ENCODE measurements around the gene DPF1.
"Not testable (repeated sequence)": the region's sequence is repeated elsewhere in the genome, so short reads cannot be mapped to it uniquely, and the experiment has no call there.

DPF1 gene

DNA sequence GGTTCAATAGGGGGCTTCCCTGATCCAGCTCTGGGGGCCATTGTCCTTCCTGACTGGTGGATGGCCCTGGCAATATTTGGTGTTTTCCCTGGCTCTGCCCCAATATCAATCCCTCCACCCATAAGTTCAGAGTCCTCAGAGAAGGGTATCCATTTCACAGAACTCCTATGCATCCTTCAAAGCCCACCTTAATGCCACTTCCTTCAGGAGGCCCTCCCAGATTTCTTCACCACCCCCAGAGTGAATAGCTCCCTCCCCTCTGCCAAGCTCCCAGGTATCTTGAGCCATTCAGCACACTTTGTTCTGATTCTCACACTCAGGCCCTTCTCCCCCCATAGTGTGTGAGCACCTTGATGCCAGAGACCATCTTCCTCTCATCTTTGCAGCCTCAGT is 26.4 kb upstream of the DPF1 start:
- no peak for DNase-seq

DNA sequence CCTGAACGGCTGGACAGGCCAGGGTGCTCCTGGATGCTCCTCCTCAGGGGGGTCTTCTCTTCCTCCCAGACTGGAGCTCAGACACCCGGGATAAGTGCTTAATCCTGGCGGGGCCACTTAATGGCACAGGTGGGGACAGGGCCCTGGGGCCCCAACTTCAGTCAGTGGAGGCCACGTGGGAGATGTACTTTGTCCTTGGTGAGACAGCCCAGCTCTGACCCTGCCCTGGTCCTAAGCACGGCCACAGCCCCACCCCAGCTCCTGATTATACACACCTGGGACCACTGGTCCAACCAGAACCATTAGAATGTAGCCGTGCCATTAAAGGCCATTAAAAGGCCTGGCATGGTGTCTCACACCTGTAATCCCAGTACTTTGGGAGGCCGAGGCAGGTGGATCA is 24.4 kb upstream of the DPF1 start:
- no peak for DNase-seq

DNA sequence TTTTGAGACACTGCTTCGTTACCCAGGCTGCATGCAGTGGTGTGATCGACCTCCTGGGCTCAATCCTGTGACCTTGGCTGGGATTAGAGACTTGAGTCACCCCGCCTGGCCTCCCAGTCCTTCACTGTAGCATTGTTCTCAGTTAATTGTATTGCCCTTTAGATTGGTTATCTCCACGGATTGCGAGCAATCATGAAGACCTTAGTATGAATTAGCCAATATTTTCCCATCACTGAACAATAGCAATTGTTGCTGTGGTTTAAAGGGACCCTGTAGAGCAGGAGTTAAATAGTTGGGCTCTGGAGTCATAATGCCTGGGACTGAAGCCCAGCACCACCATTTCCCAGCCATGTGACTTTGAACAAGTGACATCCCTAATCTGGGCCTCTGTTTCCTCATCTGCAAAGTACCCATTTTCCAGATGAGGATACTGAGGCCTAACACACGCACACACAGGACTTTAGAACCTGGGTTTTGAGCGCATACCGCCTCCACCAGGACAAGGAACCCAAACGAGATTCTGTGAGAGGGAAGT is 23.8 kb upstream of the DPF1 start:
- no peak for DNase-seq

DNA sequence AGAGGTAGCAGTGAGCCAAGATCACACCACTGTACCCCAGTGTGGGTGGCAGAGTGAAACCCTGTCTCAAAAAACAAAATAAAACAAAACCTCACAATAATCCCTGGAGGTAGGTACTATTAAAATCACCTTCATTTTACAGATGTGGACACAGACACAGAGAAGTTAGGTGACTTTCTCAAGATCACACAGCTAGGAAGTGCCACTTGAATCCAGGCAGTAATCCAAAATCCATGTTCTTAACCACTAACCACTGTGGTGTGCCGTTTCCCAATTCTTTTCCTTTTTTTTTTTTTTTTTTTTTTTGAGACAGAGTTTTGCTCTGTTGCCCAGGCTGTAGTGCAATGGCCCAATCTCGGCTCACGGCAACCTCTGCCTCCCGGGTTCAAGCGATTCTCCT is 23.1 kb upstream of the DPF1 start:
- DNase-seq: no peak

DNA sequence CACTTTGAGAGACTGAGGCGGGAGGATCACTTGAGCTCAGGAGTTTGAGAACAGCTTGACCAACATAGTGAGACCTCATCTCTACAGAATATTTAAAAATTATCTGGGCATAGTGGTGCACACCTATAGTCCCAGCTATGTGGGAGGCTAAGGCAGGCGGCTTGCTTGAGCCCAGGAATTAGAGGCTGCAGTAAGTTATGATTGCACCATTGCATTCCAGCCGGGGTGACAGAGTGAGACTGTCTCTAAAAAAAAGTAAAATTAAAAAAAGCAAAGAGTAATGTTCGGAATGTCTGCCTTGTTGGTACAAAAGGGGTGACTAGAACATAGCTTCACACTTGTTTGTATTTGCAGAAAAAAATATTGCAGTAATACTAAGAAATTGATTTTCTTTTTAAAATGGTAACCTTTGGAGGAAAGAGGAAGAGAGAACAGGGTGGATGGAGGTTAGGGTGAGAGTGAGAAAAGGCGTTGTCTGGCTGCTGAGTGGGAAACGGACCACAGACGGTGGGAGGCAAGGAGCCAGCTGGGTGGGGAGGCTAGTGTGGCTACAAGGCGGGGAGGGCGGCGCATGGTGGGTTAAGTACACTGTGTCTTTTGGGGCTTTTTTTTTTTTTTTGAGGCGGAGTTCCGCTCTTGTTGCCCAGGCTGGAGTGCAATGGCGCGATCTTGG is 21.9 kb upstream of the DPF1 start:
- no peak for DNase-seq

DNA sequence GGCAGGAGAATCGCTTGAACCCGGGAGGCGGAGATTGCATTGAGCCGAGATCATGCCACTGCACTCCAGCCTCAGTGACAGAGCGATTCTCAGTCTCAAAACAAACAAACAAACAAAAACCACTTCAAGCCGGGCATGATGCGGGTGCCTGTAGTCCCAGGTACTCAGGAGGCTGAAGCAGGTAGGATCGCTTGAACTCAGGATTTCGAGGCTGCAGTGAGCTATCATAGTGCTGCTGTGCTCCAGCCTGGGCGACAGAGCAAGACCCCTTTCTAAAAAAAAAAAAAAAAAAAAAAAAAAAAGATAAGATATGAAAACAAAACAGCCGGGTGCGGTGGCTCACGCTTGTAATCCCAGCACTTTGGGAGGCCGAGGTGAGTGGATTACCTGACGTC is 19.3 kb upstream of the DPF1 start:
- no peak for DNase-seq

DNA sequence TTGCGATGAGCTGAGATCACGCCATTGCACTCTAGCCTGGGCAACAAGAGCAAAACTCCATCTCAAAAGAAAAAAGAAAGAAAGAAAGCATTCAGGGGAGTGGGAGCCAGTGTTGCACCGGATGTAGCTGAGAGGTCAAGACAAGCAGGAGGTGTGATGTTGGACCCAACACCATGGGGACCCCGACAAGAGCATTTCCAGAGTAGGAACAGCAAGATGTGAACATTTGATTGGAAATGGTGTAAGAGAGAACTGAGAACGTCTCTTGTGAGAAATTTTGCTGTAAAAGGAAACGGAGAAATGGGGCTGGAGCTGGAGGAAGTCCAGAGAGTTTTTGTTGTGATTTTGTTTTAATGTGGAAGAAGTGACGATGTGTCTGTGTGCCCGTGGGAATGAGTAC is 15.8 kb upstream of the DPF1 start:
- DNase-seq: no peak

DNA sequence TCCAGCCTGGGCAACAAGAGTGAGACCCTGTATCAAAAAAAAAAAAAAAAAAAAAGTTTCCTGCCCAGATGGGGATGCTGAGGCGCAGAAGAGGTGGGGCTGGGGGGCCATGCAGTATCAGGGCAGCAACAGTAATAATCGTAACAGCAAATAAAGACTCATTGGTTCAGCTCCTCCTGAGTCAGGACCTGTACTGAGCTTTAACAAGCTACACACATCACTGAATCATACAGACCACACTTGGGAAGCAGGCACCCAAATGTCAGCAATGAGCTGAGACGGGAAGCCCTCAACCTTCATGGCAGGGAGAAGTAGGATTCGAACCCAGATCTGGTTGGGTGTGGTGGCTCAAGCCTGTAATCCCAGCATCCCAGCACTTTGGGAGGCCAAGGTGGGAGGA is 10.6 kb upstream of the DPF1 start:
- DNase-seq: no peak

DNA sequence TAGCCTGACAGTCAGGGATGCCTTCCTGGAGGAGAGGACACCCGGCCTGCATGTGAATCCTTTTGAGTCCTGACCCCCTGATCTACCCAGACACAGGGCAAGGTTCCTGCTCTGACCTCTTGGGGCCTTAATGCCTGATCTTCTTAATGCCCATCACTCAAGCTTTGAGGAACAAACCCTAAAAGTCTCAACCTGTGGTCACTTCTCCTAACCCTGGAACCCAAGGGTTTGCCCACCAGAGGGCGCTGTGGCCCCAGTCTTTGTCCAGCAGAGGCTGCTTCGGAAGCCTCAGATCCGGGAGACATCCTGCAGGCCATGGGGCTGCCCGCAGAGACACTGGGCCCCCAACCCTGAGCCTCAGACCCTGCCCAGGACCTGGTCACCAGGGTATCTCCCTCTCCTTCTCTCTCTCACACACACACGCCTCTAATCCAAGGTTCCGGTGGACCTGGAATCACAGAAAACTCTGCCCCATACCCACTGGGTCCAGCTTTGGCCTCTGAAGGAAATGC is 9.8 kb upstream of the DPF1 start:
- DNase-seq: peak; percentile 60 to 75

DNA sequence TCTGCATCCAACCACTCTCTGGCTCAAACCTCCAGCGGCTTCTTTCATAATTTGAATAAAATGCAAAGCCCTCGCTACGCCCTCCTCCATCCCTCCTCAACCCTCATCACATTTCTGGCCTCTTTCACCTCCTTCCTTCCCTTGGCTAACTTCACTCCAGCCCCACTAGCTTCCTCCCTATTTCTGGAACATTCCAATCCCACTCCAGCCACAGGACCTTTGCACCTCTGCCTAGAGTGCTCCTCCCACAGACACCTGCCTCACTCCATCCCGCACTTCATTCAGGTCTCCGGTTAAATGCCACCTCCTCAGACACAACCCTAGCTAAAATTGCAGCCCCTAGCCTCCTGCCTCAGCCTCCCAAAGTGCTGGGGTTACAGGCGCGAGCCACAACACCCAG is 7.9 kb upstream of the DPF1 start:
- DNase-seq: no peak

DNA sequence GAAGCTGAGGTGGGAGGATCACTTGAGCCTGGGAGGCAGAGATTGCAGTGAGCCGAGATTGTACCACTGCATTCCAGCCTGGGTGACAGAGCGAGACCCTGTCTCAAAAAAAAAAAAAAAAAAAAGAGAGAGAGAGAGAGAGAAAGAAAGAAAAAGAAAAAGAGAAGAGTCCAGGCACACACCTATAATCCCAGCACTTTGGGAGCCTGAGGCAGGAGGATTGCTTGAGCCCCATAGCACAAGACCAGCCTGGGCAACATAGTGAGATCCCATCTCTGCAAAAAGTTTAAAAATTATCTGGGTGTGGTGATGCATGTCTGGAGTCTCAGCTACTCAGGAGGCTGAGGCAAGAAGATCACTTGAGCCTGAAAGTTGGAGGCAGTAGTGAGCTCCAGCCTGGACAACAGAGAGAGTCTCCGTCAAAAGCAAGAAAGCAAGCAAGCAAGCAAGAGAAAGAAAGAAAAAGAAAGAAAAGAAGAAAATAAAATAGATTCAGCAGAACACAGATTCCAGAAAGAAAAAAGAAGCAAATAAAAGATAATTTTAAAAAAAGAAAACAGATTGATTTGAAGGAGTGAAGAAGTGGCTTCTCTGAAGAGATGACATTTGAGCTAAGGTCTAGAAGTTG is 6.6 kb upstream of the DPF1 start:
- DNase-seq: not testable (repeated sequence)

DNA sequence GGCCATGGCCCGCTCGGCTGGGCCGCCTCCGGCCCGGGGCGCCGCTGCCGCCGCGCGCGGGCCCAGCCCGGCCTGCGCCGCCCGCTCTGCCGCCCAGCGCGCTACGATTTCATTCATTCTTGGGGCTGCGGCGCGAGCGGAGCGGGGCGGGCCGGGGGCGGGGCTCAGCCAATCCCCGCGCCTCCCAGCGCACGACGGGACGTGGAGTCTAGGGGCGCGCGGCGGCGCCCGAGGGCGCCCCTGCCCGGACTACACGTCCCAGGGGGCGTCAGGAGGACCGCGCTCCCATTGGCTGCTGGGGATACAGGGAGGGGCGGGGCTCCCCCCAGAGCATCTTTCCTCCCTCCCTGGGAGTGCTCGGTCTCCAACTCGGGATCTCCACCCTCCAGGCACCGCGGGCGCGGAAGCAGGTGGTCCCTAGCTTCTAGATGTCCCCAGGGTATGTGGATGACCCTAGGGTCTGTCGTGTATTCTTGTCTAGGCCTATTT is 5.6 kb upstream of the DPF1 start:
- peak; percentile 66 to 84 for DNase-seq

DNA sequence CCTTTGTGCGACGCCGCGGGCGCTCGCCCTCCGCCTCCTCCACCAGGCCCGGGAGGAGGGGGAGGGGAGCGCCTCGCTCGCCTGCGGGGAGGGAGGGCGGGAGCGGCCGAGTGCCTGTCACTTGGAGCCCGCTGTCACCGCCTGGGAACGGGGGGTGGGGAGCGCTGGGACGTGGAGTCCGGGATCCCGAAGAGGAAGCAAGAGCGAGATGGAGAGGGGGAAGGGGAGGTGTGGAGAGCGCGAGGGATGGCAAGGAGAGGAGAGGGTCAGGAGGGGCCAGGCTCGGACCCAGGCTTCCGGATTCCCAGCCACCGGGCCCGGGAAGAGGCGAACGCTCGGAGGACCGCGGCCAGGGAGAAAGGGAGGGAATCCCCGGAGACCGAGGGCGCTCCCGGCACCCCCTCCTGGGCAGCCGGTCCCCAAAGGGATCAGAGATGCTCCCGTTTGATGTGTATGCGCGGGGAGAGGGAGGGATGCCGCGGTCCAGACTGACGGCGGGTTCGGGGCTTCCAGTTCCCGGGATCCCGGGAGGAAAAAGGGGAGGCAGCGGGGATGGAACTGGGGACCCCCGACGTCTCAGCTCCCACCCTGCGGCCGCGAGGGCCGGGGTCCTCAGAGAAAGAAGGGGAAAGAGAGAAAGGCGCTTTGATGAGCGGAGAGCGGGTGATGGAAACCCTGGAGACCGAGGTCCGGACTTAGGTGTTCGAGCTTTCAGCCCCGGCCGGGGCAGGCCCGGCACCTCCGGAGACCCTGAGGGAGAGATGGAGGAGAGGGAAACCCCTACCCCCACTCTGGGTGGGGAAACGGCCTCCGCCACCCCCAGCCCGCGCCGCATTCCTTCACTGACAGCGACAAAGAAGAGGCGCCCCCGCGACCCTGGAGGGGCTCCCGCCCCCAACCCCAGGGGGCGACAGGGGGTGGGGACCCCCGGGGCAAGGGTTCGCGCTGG is 4.7 kb upstream of the DPF1 start:
- DNase-seq: no peak

DNA sequence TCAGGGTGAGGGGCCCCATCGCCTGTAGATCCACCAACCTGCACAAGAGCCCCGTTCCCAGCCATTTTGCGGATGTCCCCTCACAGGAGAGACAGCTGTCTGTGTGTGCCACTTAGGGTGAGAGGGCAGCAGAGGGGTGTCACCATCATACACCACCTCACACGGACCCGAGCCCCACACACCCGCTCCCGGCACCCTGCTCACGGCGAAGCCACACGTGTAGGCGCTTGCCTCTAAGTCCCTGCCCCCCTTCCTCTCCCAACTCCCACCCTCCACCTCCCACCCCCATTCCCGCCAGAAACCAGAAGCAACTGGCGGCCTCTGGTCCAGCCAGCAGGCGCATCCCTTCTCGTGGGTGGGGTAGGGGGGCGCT is 4.0 kb upstream of the DPF1 start:
- DNase-seq: no peak

DNA sequence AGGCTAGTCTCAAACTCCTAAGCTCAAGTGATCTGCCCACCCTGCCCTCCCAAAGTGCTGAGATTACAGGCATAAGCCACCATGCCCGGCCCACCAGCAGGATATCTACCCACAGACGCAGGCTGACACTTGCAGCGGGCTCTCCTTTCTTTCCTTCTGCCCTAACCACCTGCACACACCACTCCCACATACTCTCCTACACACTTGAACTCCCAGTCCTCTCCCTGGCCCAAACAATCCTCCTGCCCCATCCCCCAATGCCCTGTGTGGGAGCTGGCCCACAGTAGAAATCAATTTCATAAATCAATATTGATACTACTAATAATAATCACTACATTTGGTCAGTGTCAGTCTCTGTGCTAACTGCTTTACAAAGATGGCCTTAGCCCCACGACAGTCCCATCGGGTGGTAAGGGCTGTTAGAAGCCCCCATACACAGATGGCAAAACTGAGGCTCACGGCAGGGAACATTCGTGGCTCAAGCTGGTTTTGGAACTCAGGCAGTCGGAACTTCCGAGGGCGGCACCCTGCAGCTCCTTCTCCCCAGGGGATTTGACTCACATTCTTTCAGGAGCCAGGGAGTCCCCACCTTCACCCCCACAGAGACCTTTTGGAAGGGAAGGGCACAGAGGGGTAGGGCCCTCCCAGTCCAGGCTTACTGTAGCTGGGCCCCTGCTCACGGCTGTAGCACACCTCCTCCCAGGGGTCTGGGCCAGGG is 3.4 kb upstream of the DPF1 start:
- no peak for DNase-seq

DNA sequence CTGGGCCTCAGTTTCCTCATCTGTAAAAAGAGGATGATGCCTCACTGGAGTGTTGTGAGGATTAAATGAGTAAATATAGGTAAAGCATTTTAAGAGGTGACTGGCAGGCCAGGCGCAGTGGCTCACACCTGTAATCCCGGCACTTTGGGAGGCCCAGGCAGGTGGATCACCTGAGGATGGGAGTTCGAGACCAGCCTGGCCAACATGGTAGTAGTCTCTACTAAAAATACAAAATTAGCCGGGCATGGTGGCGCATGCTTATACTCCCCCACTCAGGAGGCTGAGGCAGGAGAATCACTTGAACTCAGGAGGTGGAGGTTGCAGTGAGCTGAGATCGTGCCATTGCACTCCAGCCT is 819 bp upstream of the DPF1 start:
- not testable (repeated sequence) for DNase-seq

DNA sequence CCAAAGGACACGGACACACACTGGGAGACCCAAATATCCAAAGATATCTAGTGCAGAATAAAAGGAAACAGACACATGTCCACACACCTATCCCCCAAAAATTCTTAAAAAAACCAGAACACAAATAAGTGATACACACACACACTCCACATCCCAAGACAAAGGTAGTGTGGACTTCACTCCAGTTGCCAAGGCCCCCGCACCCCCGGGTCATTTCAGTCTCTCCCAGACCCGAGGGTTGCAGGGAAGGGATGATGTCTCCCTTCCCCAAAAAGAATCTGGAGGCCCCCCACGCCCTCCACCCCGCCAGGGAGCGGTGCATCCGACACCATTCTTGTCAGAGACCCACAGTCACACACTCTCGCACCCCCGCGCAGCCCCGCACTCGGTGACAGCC is 407 bp downstream of the DPF1 start:
- no peak for DNase-seq

DNA sequence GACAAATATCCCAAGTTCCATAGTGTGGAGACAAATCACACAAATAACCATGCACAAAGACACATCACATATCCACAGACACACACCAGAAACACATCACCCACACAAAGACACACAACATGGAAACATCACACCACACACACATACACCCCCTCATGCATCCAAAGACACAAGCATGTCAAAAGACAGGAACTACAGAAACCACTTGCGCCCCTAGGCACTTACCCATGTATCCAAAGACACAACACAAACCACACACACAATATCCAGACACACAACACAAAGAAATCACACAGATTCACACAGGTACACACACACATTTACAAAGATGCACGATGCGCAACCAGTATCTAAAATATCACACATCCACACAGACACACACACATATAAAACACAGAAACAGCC is 901 bp downstream of the DPF1 start:
- DNase-seq: no peak

DNA sequence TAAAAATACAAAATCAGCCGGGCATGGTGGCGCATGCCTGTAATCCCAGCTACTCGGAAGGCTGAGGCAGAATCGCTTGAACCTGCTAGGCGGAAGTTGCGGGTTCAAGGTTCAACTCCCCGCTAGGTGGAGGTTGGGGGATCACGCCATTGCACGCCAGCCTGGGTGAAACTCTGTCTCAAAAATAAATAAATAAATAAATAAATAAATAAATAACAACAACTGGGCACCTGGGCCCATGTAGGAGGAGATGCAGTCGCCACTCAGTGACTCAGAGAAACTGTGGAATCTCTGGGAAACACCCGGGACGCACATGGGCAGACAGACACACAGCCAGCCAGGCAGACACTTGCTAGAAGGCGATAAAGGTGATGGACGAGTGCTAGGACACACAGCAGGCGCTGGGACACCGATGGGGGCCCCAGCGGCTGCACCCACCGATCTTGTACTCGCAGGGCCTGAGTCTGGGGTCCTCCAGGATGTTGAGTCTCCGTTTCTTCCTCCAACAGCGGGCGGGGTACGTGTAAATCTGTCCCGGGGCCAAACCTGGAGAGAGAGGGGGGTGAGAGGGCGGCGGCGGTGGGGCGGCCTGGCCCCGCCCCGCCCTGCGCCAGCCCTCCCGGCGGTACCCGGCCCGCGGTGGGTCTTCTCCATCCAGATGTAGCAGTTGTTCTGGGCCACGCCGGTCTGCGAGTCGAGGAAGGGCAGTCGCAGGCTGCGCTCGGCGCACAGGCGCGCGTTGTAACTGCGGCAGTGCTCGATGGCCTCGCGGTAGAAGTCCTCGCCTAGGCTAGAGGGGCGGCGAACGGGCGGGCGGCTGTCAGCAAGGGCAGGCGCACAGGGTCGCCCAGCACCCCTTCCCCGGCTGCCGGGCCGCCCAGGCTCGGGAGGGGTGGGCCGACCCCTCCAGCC is 1.8 kb downstream of the DPF1 start:
- no peak for DNase-seq

DNA sequence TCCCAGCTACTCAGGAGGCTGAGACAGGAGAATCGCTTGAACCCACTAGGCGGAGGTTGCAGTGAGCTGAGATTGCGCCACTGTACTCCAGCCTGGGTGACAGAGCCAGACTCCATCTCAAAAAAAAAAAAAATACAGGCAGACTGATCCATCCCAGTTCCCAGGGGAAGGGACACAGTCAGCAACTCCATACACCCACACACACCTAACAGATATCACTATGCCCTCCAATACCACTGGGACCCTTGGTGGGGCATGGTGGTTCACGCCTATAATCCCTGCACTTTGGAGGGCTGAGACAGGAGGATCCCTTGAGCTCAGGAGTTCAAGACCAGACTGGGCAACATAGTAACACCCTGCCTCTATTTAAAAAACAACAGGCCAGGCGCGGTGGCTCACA is 2.6 kb downstream of the DPF1 start:
- no peak for DNase-seq

DNA sequence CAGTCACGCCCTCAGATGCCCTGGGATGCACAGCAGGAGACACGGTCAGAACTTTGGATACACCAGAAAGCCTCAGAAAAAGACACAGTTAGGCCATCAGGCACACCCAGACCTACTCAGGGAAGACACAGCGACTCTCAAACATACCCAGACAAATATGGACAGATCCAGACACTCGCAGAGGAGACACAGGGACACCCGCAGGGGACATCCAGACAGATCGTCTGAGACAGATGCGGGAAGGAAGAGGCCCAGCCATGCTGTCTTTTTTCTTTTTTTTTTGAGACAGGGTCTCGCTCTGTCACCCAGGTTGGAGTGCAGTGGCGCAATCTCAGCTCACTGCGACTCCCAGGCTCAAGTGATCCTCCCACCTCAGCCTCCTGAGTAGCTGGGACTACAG is 4.8 kb downstream of the DPF1 start:
- DNase-seq: no peak

DNA sequence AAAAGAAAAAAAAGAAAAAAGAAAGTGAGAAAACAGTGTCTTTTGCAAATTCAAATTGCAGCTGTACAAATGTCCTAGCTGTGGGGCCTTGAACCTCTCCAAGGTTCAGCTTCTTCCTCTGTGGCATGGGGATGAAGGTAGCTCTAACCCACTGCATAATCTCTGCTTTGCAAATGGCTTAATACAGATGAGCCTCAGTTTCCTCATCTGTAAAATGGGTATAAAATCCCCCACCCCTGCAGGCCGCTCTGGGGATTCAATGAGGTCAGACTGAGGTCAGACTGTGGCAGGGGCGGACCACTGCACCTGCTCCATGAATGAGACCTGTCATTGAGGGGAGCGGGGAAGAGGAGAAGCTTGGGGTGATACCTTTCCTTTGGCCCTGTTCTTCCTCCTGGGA is 5.8 kb downstream of the DPF1 start:
- no peak for DNase-seq
